ENCODE results near the gene ASAP3. TPM values are rescaled to one million over a fixed set of nuclear protein-coding genes. Genes with fewer than 3 reads are reported as not detected.

ASAP3 gene
- total RNA-seq, 1 donor from 2014 or later, result 33.5 TPM

- peak overlapping the region; percentile 22 for H3K9ac ChIP-seq (ENCODE audit: low read length)
- Mint-ChIP-seq H3K36me3 (ENCODE audit: low read depth, unreplicated experiment) (no peaks in the 10 kb centered on the region), H3K4me1 (ENCODE audit: low read depth, unreplicated experiment) (peaks cover 20% of the 10 kb centered on the region), H3K4me3 (ENCODE audit: unreplicated experiment) (peak overlapping the region; percentile 37), H3K27me3 (ENCODE audit: low read depth, unreplicated experiment) (peaks cover 6% of the 10 kb centered on the region), H3K9me3 (ENCODE audit: unreplicated experiment) (no peaks in the 10 kb centered on the region), H3K27ac (ENCODE audit: unreplicated experiment) (peak overlapping the region; percentile 68)
- no peaks in the 10 kb centered on the region for H3K27me3 ChIP-seq (ENCODE audit: insufficient read depth, low read length)
- peak overlapping the region; percentile 66 for H3K4me2 ChIP-seq (ENCODE audit: low read length)
- H3K79me2 ChIP-seq (ENCODE audit: insufficient read depth, low read length), result no peaks in the 10 kb centered on the region
- H3K9me3 ChIP-seq (ENCODE audit: insufficient read depth, low read depth, low read length), result no peaks in the 10 kb centered on the region
- FAIRE-seq (no peak), DNase-seq (ENCODE audit: low read depth) (no peak)
- H3K36me3 ChIP-seq (ENCODE audit: insufficient read depth, low read length), result no peaks in the 10 kb centered on the region
- TF ChIP-seq EZH2 (IDR thresholded peaks at IDR 0.05; ENCODE audit: insufficient read depth, low read length) (no peak), CTCF (IDR thresholded peaks at IDR 0.05; ENCODE audit: insufficient read depth, low read depth, low read length) (no peak)
- peak overlapping the region; percentile 24 for H3K4me3 ChIP-seq (ENCODE audit: insufficient read depth, low read depth, low read length)
- H4K20me1 ChIP-seq (ENCODE audit: insufficient read depth, low read length), result no peaks in the 10 kb centered on the region
- H3K27ac ChIP-seq (ENCODE audit: low read depth, low read length), result peak overlapping the region; percentile 66
- H2AFZ ChIP-seq (ENCODE audit: low read depth, low read length), result peak overlapping the region; percentile 21
- peaks cover 25% of the 10 kb centered on the region for H3K4me1 ChIP-seq (ENCODE audit: insufficient read depth, low read length)
Measured at GRCh38 chr1:23403355-23403734, 80.6 kb downstream of the ASAP3 start.

DNA sequence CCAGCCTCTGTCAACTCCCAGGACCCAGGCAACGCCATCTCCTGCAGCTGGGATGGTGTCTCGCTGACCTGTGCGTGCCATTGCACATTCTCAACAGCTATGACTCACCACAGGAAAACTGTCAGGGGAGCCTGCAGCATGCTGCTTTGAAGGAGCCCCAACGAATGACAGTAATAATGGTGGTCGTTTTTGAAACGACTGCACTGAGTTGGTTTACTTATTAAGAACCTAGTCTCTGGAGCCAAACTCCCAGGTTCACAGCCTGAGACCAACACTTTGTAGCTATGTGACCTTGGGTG is 81.0 kb downstream of the ASAP3 start:
- Mint-ChIP-seq H3K27me3 (ENCODE audit: low read depth, unreplicated experiment) (peaks cover 9% of the 10 kb centered on the region), H3K4me1 (ENCODE audit: low read depth, unreplicated experiment) (peaks cover 20% of the 10 kb centered on the region), H3K36me3 (ENCODE audit: low read depth, unreplicated experiment) (no peaks in the 10 kb centered on the region), H3K27ac (ENCODE audit: unreplicated experiment) (peak overlapping the region; percentile 68), H3K4me3 (ENCODE audit: unreplicated experiment) (peak overlapping the region; percentile 37), H3K9me3 (ENCODE audit: unreplicated experiment) (no peaks in the 10 kb centered on the region)
- Histone ChIP-seq H3K4me3 (ENCODE audit: insufficient read depth, low read depth, low read length) (peak overlapping the region; percentile 24), H3K79me2 (ENCODE audit: insufficient read depth, low read length) (no peaks in the 10 kb centered on the region), H3K4me1 (ENCODE audit: insufficient read depth, low read length) (peaks cover 25% of the 10 kb centered on the region), H3K36me3 (ENCODE audit: insufficient read depth, low read length) (no peaks in the 10 kb centered on the region), H4K20me1 (ENCODE audit: insufficient read depth, low read length) (no peaks in the 10 kb centered on the region), H2AFZ (ENCODE audit: low read depth, low read length) (no peak overlapping the region), H3K9ac (ENCODE audit: low read length) (peak overlapping the region; percentile 22), H3K9me3 (ENCODE audit: insufficient read depth, low read depth, low read length) (no peaks in the 10 kb centered on the region), H3K27ac (ENCODE audit: low read depth, low read length) (peak overlapping the region; percentile 66), H3K4me2 (ENCODE audit: low read length) (peak overlapping the region; percentile 66), H3K27me3 (ENCODE audit: insufficient read depth, low read length) (no peaks in the 10 kb centered on the region)
- peak; percentile 81 for DNase-seq (ENCODE audit: low read depth)
- FAIRE-seq, result no peak
- no peak for TF ChIP-seq EZH2 (IDR thresholded peaks at IDR 0.05; ENCODE audit: insufficient read depth, low read length)
- no peak for TF ChIP-seq CTCF (IDR thresholded peaks at IDR 0.05; ENCODE audit: insufficient read depth, low read depth, low read length)

DNA sequence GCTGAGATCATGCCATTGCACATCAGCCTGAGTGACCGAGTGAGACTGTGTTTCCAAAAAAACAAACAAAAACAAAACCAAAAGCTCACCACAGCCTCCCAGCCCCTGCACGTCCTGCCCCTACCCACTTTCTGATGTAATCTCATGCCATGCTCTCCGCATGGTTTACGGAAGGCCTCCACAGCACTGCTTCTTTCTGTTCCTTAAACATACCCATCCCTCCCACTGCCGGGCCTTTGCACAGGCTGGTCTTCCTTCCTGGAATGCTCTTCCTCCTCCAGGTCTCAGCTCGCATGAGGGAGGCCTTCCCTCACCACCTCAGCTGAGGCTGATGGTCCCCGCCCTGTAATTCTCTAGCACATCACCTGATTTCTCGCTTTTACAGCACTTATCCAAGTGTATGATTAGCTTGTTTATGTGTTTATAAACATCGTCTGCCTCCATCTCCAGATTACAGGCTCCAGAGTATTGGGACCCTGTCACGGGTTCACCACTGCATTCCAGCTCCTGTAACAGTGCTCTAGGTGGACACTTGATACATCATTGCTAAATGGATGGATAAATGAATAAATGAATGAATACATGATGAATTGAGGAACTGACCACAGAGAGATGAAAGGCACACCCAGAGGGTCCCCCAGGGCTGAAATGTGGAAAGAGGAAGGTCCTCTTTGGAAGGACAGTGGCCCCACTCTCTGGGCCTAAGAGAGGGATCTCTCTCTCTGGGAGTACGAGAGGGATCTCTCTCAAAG is 81.5 kb downstream of the ASAP3 start:
- DNase-seq (ENCODE audit: low read depth) (no peak), FAIRE-seq (no peak)
- Histone ChIP-seq H3K27ac (ENCODE audit: low read depth, low read length) (peak overlapping the region; percentile 66), H2AFZ (ENCODE audit: low read depth, low read length) (no peak overlapping the region), H3K4me3 (ENCODE audit: insufficient read depth, low read depth, low read length) (no peak overlapping the region), H3K27me3 (ENCODE audit: insufficient read depth, low read length) (no peaks in the 10 kb centered on the region), H3K9ac (ENCODE audit: low read length) (peak overlapping the region; percentile 1), H3K9me3 (ENCODE audit: insufficient read depth, low read depth, low read length) (no peaks in the 10 kb centered on the region), H3K36me3 (ENCODE audit: insufficient read depth, low read length) (no peaks in the 10 kb centered on the region), H3K4me2 (ENCODE audit: low read length) (peak overlapping the region; percentile 66), H3K79me2 (ENCODE audit: insufficient read depth, low read length) (no peaks in the 10 kb centered on the region), H4K20me1 (ENCODE audit: insufficient read depth, low read length) (no peaks in the 10 kb centered on the region), H3K4me1 (ENCODE audit: insufficient read depth, low read length) (peaks cover 25% of the 10 kb centered on the region)
- no peaks in the 10 kb centered on the region for H3K36me3 Mint-ChIP-seq (ENCODE audit: low read depth, unreplicated experiment)
- H3K27me3 Mint-ChIP-seq (ENCODE audit: low read depth, unreplicated experiment), result peaks cover 14% of the 10 kb centered on the region
- no peaks in the 10 kb centered on the region for H3K9me3 Mint-ChIP-seq (ENCODE audit: unreplicated experiment)
- no peak overlapping the region for H3K4me3 Mint-ChIP-seq (ENCODE audit: unreplicated experiment)
- TF ChIP-seq EZH2 (IDR thresholded peaks at IDR 0.05; ENCODE audit: insufficient read depth, low read length), result no peak
- TF ChIP-seq CTCF (IDR thresholded peaks at IDR 0.05; ENCODE audit: insufficient read depth, low read depth, low read length), result no peak
- H3K27ac Mint-ChIP-seq (ENCODE audit: unreplicated experiment), result peak overlapping the region; percentile 84
- peaks cover 20% of the 10 kb centered on the region for H3K4me1 Mint-ChIP-seq (ENCODE audit: low read depth, unreplicated experiment)
